ENCODE data around the gene NSUN5. TPM values are rescaled to one million over a fixed set of nuclear protein-coding genes. Genes with fewer than 3 reads are reported as not detected.
A peak's percentile ranks its signal among the peaks of the same experiment; 100 is the strongest.

NSUN5 gene
- polyA plus RNA-seq, 1 experiment: 13.6 TPM

GRCh38 chr7:73340514-73340913 is 31.9 kb upstream of the NSUN5 start:
- TF ChIP-seq CTCF (IDR thresholded peaks at IDR 0.05; ENCODE audit: low read depth, low read length): no peak
- Histone ChIP-seq H3K27ac (ENCODE audit: low read depth, low read length) (no peak overlapping the region), H3K27me3 (ENCODE audit: control insufficient read depth, insufficient read depth, low read length) (peaks cover 4% of the 10 kb centered on the region), H3K9me3 (ENCODE audit: control insufficient read depth, insufficient read depth, low read length) (no peaks in the 10 kb centered on the region), H3K4me3 (ENCODE audit: low read depth, low read length) (no peak overlapping the region)
- DNase-seq (ENCODE audit: low read depth, low spot score): no peak
- POLR2A ChIA-PET: no interaction called here
- CTCF ChIA-PET: interaction anchor here (3.2 kb wide), 1 partner anchor 111 kb away, joined by 27 read pairs; no protein-coding TSS in a partner anchor

- ChIA-PET POLR2A (no interaction called here), CTCF (no interaction called here)
- H3K27me3 ChIP-seq (ENCODE audit: control insufficient read depth, insufficient read depth, low read length): peaks cover 11% of the 10 kb centered on the region
- no peak for TF ChIP-seq CTCF (IDR thresholded peaks at IDR 0.05; ENCODE audit: low read depth, low read length)
- H3K9me3 ChIP-seq (ENCODE audit: control insufficient read depth, insufficient read depth, low read length): no peaks in the 10 kb centered on the region
- H3K4me3 ChIP-seq (ENCODE audit: low read depth, low read length): no peak overlapping the region
- H3K27ac ChIP-seq (ENCODE audit: low read depth, low read length): no peak overlapping the region
- peak; percentile 15 for DNase-seq (ENCODE audit: low read depth, low spot score)
These were observed 29.7 kb upstream of the NSUN5 start for GRCh38 chr7:73338321-73338720.

- H3K4me3 ChIP-seq (ENCODE audit: low read depth, low read length): no peak overlapping the region
- H3K27me3 ChIP-seq (ENCODE audit: control insufficient read depth, insufficient read depth, low read length): peaks cover 15% of the 10 kb centered on the region
- H3K9me3 ChIP-seq (ENCODE audit: control insufficient read depth, insufficient read depth, low read length): peaks cover 4% of the 10 kb centered on the region; the same call in 1 of the 2 replicates
- no peak for DNase-seq (ENCODE audit: low read depth, low spot score)
- TF ChIP-seq CTCF (IDR thresholded peaks at IDR 0.05; ENCODE audit: low read depth, low read length): no peak
- ChIA-PET CTCF (interaction anchor here (1.9 kb wide), 1 partner anchor 8 kb away, joined by 8 read pairs; no protein-coding TSS in a partner anchor), POLR2A (no interaction called here)
- H3K27ac ChIP-seq (ENCODE audit: low read depth, low read length): no peak overlapping the region
These were observed 23.8 kb upstream of the NSUN5 start for GRCh38 chr7:73332447-73332846.

GRCh38 chr7:73330772-73331171 is 22.1 kb upstream of the NSUN5 start:
- no peak overlapping the region for H3K27ac ChIP-seq (ENCODE audit: low read depth, low read length)
- no peak for TF ChIP-seq CTCF (IDR thresholded peaks at IDR 0.05; ENCODE audit: low read depth, low read length)
- peaks cover 4% of the 10 kb centered on the region; the same call in 1 of the 2 replicates for H3K9me3 ChIP-seq (ENCODE audit: control insufficient read depth, insufficient read depth, low read length)
- H3K4me3 ChIP-seq (ENCODE audit: low read depth, low read length): no peak overlapping the region
- POLR2A ChIA-PET: no interaction called here
- peaks cover 13% of the 10 kb centered on the region for H3K27me3 ChIP-seq (ENCODE audit: control insufficient read depth, insufficient read depth, low read length)
- no peak for DNase-seq (ENCODE audit: low read depth, low spot score)
- CTCF ChIA-PET: interaction anchor here (1.2 kb wide), 1 partner anchor 121 kb away, joined by 5 read pairs; no protein-coding TSS in a partner anchor

- peak; percentile 8 for DNase-seq (ENCODE audit: low read depth, low spot score)
- ChIA-PET CTCF (interaction anchor here (1.2 kb wide), 1 partner anchor 122 kb away, joined by 5 read pairs; no protein-coding TSS in a partner anchor), POLR2A (no interaction called here)
- peaks cover 4% of the 10 kb centered on the region; the same call in 1 of the 2 replicates for H3K9me3 ChIP-seq (ENCODE audit: control insufficient read depth, insufficient read depth, low read length)
- peak overlapping the region; percentile 31 for H3K27ac ChIP-seq (ENCODE audit: low read depth, low read length)
- no peak overlapping the region for H3K4me3 ChIP-seq (ENCODE audit: low read depth, low read length)
- no peak for TF ChIP-seq CTCF (IDR thresholded peaks at IDR 0.05; ENCODE audit: low read depth, low read length)
- H3K27me3 ChIP-seq (ENCODE audit: control insufficient read depth, insufficient read depth, low read length): peaks cover 8% of the 10 kb centered on the region
These were observed 21.4 kb upstream of the NSUN5 start for GRCh38 chr7:73329861-73330581.

Measured in AG04450 (cell line).